Measurements from ENCODE around the gene PRKG1.
"Not testable (repeated sequence)": the region's sequence is repeated elsewhere in the genome, so short reads cannot be mapped to it uniquely, and the experiment has no call there.

PRKG1 gene

DNA sequence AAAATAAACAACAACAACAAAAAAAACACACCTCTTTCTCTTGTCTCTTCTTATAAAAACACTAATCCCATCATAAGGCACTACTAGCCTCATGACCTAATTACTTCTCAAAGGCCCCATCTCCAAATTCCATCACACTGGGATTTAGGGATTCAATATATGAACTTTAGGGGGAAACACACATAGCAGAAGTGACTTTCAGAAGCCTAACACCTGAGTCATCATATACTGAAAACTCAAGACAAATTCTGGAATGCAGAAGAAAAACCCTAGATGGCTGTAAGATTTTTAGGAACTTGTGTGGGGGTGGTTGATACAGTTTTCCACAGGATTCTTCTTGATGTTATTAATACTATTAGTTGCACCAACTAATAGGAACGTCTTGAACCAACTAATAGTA, 658.8 kb downstream of the PRKG1 start:
- no peak for DNase-seq

DNA sequence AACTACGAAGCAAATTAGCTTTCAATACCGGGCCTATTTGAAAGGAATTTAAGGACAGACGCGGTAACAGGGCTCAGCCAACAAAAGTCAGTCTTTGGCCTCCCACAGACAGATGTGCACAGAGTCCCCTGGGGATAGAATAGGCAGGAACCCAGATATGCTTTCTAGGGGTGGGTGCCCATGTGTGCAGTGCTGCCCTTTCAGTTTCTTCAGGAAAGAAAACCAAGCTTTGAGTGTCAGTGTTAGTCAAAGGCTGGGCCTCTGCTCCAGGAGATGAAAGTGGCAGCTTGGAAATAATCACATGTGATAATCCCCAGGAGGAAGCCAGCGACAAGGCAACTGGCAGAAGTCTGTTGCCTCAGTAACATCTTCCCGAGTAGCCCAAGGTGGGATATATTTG, 668.9 kb downstream of the PRKG1 start:
- no peak for DNase-seq

DNA sequence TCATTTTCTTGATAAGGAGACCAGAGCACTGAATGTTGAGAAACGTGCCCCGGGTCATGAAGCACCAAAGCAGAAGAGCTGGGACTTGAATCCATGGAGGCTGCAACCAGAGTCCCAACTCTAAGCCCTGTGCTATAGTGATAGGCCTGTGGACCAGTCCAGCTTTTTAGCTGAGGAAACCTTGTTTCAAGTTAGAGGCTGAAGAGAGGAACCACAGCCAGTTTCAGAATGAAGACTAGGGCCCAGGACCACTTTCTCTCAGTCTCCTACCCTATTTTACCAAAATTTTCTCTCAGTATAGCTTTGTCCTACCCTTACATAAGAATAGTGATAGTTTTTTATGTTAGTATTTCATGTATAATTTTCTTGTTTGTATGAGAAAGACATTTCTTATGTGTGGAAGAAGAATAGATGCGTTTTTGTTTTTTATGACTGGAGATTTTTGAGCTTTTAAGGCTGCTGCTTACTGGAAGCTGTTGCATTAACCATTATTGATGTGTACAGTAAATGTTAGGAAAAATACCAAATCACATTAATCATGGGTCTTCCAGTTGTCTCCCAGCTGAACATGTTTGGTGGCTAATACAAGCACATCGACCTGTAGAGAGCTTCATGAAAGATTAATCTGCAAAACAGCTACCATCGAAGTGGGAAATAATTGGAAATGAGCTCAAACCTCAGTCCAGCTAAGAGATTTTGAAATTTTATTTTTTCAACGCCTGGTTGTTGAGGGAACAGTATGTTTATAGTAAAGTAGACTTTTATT, 670.1 kb downstream of the PRKG1 start:
- DNase-seq: no peak

DNA sequence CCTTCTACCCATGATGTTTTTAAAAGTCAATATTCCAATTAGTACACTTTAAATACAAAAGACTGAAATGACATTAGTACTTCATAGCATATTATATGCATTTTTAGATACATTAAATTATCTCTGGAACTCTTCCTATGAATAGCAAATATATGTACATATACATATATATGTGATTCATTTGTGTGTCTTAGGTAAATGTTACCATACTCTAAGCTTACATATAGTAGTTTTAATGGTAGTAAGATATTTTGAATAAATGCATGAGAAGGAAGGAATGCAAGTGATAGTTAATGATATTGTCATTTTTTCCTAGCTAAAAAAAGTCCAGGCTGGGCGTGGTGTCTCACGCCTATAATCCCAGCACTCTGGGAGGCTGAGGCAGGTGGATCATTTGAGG, 671.1 kb downstream of the PRKG1 start:
- no peak for DNase-seq

DNA sequence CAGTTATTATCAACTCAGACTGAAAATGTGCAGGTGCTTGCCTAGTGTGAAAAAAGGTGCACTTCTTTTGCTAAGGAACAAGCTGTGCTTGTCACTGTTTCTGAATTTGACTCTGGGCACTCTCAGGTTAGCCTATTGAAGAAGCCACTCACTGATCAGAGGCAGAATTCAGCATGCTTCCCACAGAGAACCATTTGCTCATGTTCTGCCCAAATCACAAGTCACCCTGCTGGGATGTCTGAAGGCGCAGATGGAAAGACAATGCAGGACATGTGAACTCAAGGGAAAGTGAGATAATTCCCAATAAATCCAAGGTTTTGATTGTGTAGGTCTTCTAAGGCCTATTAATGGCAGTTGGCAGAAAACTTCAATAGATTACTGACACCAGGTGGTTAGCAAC, 672.9 kb downstream of the PRKG1 start:
- no peak for DNase-seq

DNA sequence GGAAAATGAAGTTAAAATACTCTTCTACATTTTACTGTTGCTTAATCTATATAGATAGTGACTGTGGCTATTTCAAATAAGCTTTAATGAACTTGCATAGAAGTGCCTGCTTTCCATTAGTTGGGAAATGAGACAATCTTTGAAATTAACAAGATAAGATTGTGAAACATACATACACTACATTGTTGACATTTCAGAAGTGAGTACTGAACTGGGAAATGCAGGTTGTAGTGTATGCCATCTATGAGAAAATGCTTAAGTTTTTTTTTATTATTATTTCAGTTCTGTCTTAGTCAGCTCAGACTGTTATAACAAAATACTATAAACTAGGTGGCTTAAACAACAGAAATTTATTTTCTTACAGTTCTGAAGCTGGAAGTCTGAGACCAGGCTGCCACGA, 674.7 kb downstream of the PRKG1 start:
- DNase-seq: no peak

DNA sequence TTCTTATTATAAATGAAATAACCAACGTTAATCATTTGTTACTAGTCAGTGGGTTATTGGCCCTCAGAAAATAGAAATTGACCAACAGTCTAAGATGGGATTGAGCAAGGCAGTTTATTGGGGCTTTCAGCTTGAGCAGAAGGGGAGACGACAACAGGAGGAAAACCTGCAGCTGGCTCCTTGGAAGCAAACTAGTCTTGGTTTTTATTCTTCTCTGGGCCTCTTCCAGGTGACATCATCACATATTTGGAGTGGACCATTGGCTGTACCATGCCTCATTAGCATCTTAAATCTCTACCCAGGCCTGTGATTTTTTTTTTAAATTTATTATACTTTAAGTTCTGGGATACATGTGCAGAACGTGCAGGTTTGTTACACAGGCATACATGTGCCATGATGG, 684.1 kb downstream of the PRKG1 start:
- DNase-seq: no peak

DNA sequence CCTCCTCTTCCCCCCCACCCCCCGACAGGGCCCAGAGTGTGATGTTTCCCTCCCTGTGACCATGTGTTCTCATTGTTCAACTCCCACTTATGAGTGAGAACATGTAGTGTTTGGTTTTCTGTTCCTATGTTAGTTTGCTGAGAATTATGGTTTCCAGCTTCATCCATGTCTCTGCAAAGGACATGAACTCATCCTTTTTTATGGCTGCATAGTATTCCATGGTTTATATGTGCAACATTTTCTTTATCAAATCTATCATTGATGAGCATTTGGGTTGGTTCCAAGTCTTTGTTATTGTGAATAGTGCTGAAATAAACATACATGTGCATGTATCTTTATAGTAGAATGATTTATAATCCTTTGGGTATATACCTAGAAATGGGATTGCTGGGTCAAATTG, 684.6 kb downstream of the PRKG1 start:
- DNase-seq: not testable (repeated sequence)

DNA sequence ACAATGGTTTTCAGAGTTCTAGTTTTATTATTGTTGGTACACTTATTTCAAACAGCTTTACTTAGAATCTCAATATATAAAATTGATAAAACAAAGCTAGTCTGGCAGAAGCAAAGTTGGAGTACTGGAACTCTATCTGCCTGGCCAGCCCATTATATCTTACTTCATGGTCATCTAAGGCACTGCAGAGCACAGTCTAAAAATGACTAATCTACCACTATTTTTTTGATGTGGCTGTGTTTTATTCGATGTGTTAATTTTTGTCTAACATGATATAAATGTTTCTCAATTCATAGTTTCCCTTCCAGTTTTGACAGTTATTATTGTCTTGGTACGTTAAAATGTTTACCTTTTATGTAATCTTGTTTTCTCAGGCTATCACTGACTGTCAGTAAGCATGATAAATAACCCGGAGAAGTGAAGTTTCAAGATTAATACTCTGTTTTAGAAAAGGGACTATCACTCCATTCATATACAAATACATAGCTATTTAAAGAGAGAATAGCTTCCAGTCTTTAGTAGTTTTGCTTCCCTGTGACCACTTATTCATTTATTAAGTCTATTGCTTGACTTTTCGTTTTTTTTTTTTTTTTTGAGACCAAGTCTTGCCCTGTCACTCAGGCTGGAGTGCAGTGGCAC, 685.7 kb downstream of the PRKG1 start:
- no peak for DNase-seq

DNA sequence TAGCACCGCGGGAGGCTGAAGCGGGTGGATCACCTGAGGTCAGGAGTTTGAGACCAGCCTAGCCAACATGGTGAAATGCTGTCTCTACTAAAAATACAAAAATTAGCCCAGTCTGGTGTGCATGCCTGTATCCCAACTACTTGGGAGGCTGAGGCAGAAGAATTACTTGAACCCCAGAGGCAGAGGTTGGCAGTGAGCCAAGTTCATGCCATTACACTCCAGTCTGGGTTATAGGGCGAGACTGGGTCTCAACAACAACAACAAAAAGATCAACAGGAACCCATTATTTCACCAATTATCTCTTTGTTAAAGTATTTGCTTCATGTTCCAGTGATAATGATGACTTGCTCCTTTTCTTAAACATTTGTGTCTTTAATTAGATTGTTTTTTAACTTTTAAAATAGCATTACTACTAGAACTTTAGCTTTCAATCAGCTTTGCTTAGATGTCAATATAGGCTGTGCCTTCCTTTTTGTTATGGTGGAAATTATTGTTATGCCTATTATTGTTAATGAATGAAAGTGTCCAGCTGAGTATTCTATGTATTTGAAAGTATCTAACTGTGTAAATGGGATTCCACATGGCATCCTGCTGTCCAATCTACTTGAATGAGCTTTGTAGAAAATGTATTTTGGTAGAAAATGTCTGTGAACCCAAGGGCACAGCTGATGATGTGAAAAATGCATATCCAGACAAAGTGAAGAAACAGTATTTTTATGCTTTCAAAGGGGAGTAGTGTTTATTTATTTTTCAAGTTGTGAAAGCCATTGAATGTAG, 686.8 kb downstream of the PRKG1 start:
- no peak for DNase-seq

DNA sequence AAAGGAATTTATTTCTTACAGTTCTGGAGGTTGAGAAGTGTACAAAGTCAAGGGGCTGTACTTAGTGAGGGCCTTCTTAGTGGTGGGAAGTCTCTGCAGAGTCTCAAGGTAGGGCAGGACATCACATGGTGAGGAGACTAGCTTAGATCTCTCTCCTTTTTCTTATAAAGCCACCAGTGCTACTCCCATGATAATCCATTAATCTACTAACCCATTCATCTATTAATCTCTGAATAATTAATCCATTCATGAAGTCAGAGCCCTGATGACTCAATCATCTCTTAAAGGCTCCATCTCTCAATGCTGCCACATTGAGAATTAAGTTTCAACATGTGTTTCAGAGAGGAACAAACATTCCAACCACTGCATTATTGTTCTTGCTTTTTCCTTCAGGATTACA, 689.5 kb downstream of the PRKG1 start:
- DNase-seq: no peak

DNA sequence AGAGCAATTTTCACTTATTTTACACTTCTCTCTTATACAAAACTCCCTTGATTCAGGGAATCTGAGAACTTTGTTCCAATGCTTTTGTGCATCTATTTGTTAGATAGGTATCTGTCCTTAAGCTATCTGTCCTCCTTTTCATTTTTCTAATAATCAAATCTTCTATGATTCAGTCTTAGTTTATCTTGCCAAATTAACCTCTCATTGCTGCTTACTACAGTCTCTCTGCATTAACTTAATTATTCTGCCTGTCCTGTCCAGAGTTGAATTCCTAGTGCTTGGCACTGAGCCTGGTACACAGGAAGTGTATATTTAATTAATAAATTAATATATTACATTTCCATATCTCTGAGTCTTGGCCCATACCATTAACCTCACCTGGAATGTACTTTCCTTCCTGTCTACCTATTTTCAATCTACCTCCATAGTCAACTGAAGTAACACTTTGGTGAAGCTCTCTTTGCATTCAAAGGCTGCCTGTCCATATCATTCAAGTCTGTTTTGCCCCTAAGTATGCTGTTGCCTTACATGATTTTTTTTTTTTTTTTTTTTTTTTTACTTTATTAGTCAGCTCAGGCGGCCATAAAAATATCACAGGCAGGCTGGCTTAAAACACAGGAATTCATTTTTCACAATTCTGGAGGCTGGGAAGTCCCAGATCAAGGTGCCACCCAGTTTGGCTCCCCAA, 691.1 kb downstream of the PRKG1 start:
- no peak for DNase-seq

DNA sequence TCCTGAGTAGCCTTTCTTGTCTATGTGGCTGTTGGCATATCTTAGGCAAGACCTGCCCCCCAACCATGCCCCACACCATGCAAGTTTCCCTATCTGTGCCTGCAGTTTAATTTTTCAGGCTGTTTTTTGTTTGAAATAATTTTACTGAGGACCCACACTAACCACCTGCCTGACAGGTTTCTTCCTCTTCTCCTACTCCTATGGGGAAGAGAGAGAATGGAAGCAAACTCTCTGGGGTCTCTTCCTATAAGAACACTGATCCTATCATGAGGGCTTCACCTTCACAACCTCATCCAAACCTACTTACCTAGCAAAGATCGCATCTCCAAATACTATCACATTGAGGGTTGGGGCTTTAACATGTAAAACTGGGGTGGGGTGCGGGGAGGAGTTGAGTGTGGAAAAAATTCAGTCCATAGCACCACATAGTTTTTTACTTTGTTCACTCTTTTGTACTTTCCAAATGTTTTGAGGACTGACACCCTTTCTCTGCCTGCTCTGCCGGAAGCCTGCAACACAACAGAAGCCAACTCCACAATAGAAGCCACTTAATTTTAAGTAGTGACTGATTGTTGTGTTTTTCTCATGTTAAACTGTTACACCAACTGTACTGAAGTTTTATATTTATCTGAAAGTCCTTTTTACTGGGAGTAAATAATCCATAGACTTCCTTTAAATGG, 692.3 kb downstream of the PRKG1 start:
- DNase-seq: no peak

DNA sequence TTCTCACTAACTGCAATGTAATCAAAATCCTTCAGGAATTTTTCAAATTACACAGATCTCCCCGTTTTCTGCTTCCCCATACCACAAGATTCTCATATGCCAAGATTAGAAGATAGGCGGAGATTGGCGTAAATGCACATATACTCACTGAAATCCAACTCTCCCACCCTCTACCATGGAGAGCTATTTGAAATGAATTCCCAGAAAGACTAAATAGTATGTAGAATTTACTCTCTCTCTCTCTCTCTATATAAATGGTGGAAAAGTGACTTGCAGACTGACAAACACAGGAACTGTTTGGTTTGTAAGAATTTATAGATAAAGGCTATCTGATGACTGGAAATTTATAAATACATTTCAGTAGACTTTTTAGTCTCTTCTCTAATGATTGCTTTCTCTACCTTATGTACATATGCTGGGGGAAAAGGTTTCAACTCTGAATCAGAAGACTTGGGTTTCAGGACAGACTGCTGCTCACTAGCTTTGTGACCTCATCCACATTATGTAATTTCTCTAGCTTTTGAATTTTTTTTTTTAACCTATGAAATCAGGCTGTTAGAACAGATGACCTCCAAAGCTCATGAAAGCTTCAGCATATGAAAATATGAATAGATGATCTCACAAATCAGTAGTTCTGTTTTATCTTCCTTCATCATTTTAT, 692.9 kb downstream of the PRKG1 start:
- no peak for DNase-seq

DNA sequence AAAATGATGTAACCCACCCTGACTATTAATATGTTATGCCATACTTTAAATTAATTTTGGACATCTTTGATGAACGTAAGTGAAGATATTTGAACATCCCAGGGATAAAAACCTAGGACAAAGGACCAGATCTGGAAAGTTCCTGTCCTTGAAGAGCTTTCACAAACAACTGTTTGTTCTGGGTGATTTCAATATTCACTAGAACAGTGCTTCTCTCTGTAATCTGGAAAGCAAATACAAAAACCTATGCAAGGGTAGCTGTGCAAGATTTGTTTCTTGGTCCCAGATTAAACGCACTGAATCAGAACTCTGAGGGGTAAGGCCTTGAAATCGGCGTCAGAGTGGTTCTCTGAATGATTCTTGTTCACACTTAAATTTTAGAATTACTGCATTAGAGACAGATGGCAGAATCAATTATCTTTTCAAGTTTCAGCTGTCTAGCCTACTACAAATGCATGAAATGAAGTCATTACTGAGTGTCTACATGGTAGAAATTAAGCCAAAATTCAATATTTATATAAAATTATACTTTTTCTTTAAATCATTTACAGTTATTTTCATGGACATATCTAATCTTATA, 694.7 kb downstream of the PRKG1 start:
- no peak for DNase-seq

DNA sequence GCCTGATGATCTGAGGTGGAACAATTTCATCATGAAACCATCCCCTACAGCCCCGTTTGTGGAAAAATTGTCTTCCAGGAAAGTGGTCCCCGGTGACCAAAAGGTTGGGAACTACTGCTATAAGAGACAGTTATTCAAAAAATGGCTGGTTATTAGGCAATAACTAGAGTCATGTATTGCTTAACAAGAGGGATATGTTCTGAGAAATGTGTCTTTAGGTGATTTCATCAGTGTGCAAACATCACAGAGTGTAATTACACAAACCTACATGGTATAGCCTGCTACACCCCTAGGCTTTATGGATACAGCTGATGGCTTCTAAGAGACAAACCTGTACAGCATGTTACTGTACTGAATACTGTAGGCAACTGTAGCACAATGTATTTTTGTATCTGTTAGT, 696.4 kb downstream of the PRKG1 start:
- no peak for DNase-seq

DNA sequence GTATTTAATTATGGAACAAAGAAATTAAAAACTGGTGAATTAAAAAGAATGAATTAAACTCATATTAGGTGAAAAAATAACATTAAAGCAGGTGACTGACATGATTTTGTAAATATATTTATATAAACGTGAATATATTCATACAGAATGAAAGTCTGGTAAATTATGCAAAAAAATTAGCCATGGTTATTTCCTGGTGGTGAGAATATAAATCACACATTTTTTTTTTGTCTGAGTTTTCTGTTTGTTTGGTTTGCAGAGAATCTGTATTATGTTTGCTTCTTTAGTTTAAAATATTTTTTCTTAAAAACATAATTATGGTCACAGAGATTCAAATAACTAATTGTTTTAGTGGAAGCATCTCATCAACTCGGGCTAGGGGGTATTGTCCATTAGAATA, 698.1 kb downstream of the PRKG1 start:
- DNase-seq: no peak

DNA sequence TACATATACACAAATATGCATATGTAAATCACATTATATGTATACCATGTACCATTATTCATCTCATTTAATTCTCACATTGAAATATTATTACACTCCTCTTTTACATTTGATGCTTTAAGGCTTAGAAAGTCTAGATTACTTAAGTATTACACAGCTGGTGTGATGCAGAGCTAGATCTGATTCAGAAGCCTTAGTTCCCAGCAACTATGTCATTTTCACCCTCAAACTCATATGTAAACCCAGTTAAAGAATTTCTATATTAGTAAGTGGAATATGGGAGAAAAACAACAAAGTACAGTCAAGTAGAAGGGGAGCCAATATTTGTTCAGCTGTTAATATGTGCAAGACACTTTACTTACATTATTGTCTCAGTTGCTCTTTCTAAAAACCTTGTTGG, 699.4 kb downstream of the PRKG1 start:
- DNase-seq: no peak

DNA sequence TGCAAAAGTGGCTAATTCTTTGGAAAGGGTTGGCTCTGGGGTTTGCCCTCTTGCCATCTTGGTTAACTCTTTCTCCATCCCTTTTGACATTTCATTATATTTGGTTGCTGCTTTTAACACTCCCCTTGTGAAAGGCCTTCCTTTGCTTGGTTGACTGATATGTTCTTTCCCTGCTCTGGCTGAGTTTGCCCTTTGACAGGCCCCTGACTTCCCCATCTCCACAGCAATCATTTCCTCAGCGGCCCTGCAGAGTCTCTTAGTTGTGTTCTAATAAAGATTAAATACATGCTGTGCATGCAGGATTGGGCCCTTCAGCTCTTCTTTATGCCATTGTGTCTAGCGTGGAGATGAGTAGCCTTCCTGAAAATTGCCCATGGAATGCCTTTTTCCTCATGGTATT, 709.7 kb downstream of the PRKG1 start:
- no peak for DNase-seq

DNA sequence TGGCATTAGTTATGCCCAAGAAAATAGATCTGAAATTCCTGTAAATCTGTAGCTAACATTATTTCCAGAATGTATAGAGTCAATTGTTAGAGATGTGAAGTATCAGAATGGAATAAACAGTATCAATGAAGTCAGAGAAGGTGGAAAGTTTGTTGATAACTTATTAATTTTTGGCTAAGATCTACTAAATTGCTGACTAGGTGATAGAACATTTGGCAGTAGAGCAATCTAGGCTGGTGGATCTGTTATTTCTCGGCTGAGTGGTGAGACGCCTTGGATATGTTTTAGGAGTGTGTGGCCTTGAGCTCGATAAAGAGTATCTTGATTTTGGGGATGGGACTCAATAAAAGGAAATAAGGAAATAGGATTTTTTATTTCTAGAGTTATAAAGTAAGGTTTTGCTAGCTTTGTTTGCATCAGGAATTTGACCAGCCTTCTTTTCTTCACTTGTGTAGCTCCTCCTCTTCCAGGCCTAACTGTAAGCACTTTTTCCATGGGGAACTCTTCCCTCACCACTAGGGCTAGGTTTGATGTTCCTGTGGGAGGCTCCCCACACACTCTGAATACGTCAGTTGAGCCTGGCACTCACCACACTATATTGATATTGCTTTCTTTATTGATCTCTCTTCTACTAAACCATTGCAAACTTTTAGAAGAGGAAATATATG, 711.9 kb downstream of the PRKG1 start:
- DNase-seq: no peak

DNA sequence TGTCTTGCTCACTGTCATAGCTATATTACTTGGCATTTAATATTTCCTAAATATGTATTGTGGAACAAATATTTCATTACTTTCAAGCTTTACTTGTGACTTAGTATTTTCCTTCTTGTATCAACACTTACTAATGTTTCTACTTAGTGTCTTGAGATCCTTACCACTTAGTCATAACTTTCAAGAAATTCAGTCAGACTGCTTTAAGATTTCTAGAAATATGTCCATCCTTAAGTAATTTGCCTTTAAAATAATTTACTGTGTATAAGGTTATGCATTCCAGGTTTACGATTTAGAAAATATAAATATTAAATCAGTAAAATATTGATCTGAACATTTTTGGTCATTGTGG, 712.4 kb downstream of the PRKG1 start:
- no peak for DNase-seq

DNA sequence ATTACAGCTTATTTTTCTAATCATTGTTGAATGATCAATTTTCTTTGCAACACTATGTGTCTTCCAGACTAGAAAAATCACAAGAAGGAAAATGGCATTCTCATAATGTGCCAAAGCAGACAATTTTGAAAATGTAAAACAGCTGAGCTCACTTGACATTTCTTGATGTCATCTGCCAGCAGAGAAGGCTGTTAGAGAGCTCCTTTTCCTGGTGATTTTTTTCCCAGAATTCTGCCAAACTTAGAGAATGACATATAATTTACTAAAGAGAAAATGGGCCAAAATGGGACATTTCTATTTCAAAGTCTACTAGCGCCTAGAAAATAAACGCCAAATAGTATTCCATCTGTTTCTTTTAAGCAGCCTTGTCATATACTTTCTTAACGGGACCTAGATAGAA, 714.0 kb downstream of the PRKG1 start:
- no peak for DNase-seq

All from activated naive CD4-positive, alpha-beta T cell treated with anti-CD3 and anti-CD28 coated beads, Interleukin-2, amount 50 U/mL, for 16 hours (primary cell).